HepG2 (cell line): ENCODE results near the gene RNF4. TPM values are rescaled to one million over a fixed set of nuclear protein-coding genes. Genes with fewer than 3 reads are reported as not detected.
A peak's percentile ranks its signal among the peaks of the same experiment; 100 is the strongest.

ENCODE experiments used
- ATAC-seq: fragments of 200-7000 bp; cut with Tn5 transposase; 3 replicates; pipeline ENCODE4 v1.9.1; 2020; ENCODE audit warnings: mild to moderate bottlenecking, moderate library complexity
- BruUV-seq: library from RNA; stranded (reverse); fragments of 400-500 nt; replicated peaks from 2 replicates; lab custom pipeline; 2021; lab: Mats Ljungman, UMichigan
- CTCF ChIA-PET: fragments of 300-600 bp; formaldehyde crosslinking; extraction: SDS; loops from one replicate; lab custom pipeline; 2021; ENCODE audit warnings: low total read pairs, inconsistent platforms, low intra/inter-chr PET ratio; lab: Yijun Ruan, JAX
- POLR2A ChIA-PET: fragments of 350-600 bp; sonication (Branson Sonifier 250); formaldehyde crosslinking; loops from one replicate; lab custom pipeline; 2020; ENCODE audit warnings: antibody characterized with exemption, inconsistent platforms; lab: Yijun Ruan, JAX
- DNase-seq: peaks from one replicate; pipeline ENCODE4 v3.0.0-alpha.2; 2015; ENCODE audit warnings: low spot score
- FAIRE-seq: peaks from 3 replicates; lab custom pipeline; 2011; peaks lifted over from hg19 to GRCh38; lab: Jason Lieb, UNC
- H2AFZ ChIP-seq: one replicate; pipeline ENCODE4 v1.6.1; 2011; ENCODE audit warnings: low read length, inconsistent platforms
- H3K27ac ChIP-seq: fragments of 300-600 bp; 3 replicates; pipeline ENCODE4 v1.8.0; 2011; ENCODE audit warnings: mixed run types, mild to moderate bottlenecking, mixed read lengths, low read length, inconsistent platforms; ENCODE audit not compliant: insufficient read depth; ENCODE audit errors: extremely low read length
- H3K27me3 ChIP-seq, 2 experiments: fragments of 200-600 bp in 1 of 2; 2 replicates in 1 of 2; 3 replicates in 1 of 2; pipeline versions ENCODE4 v1.6.0 to v1.8.0; 2011; ENCODE audit warnings: low read length in 2 of 2, mild to moderate bottlenecking in 2 of 2, moderate library complexity in 2 of 2, inconsistent platforms in 1 of 2; ENCODE audit not compliant: insufficient read depth in 2 of 2, control insufficient read depth in 1 of 2
- H3K36me3 ChIP-seq, 2 experiments: fragments of 200-600 bp in 1 of 2; replicated peaks in 1 of 2; 2 replicates in 1 of 2; 3 replicates in 1 of 2; pipeline versions ENCODE4 v1.5.1 to v1.8.0; 2011; ENCODE audit warnings: low read length in 2 of 2, inconsistent platforms in 1 of 2; ENCODE audit not compliant: insufficient read depth in 2 of 2, control insufficient read depth in 1 of 2
- H3K4me1 ChIP-seq: 2 replicates; pipeline ENCODE4 v1.5.1; 2012; ENCODE audit warnings: low read length, inconsistent platforms; ENCODE audit not compliant: insufficient read depth
- H3K4me2 ChIP-seq: 2 replicates; pipeline ENCODE4 v1.6.0; 2011; ENCODE audit warnings: low read depth, low read length, inconsistent platforms
- H3K4me3 ChIP-seq, 3 experiments: fragments of 200-600 bp in 1 of 3; sonication (generic), shearing (Covaris generic) in 1 of 3; replicated peaks in 1 of 3; 2 replicates each; pipeline ENCODE4 v1.5.1; 2011 to 2016; ENCODE audit warnings: low read length in 3 of 3, inconsistent platforms in 2 of 3, low read depth in 2 of 3, mild to moderate bottlenecking in 2 of 3, control low read depth in 1 of 3, mixed read lengths in 1 of 3; ENCODE audit not compliant: insufficient read depth in 1 of 3
- H3K79me2 ChIP-seq: one replicate; pipeline ENCODE4 v1.6.1; 2011; ENCODE audit warnings: low read length, inconsistent platforms; ENCODE audit not compliant: insufficient read depth
- H3K9ac ChIP-seq: 2 replicates; pipeline ENCODE4 v1.6.0; 2011; ENCODE audit warnings: mild to moderate bottlenecking, low read depth, low read length, inconsistent platforms; ENCODE audit not compliant: insufficient read depth
- H3K9me3 ChIP-seq: 2 replicates; pipeline ENCODE4 v1.5.1; 2012; ENCODE audit warnings: mild to moderate bottlenecking, low read length
- H4K20me1 ChIP-seq: 2 replicates; pipeline ENCODE4 v1.6.0; 2011; ENCODE audit warnings: inconsistent platforms, mild to moderate bottlenecking, low read length, moderate library complexity; ENCODE audit not compliant: insufficient read depth
- FOXK1 ChIP-seq: sonication (generic); formaldehyde crosslinking; IDR thresholded peaks from 2 replicates; pipeline ENCODE4 v1.4.0; 2020; ENCODE audit warnings: low read depth, missing genetic modification reagents, borderline replicate concordance
- GABPA ChIP-seq, 2 experiments: IDR thresholded peaks; 2 replicates each; pipeline ENCODE4 v1.6.1; 2011 to 2016; ENCODE audit warnings: low read depth in 2 of 2, low read length in 1 of 2, missing biosample characterization in 1 of 2, missing genetic modification characterization in 1 of 2
- GABPB1 ChIP-seq: IDR thresholded peaks from 2 replicates; pipeline ENCODE4 v1.6.1; 2016; ENCODE audit warnings: mild to moderate bottlenecking, missing genetic modification reagents, moderate library complexity, missing compliant biosample characterization
- NCOA1 ChIP-seq: sonication (generic); formaldehyde crosslinking; IDR thresholded peaks from 2 replicates; pipeline ENCODE4 v1.9.0; 2021; ENCODE audit warnings: missing genetic modification reagents
- RARA ChIP-seq: IDR thresholded peaks from 2 replicates; pipeline ENCODE4 v1.6.1; 2016; ENCODE audit warnings: missing genetic modification reagents, missing compliant biosample characterization
- ZFP82 ChIP-seq: sonication (generic); formaldehyde crosslinking; IDR thresholded peaks from 2 replicates; pipeline ENCODE4 v1.5.1; 2020; ENCODE audit warnings: mild to moderate bottlenecking, missing genetic modification reagents, borderline replicate concordance
- ZNF512 ChIP-seq: sonication (generic); formaldehyde crosslinking; IDR thresholded peaks from 2 replicates; pipeline ENCODE4 v1.4.0; 2020; ENCODE audit warnings: mild to moderate bottlenecking, missing genetic modification reagents
- ZNF687 ChIP-seq: sonication (generic); formaldehyde crosslinking; IDR thresholded peaks from 2 replicates; pipeline ENCODE4 v1.5.1; 2020; ENCODE audit warnings: mild to moderate bottlenecking, missing genetic modification reagents, moderate library complexity
- WGBS: methylation state at CpG from one replicate; pipeline ENCODE4 v1.1.6; 2017; ENCODE audit warnings: low lambda C conversion rate; 5-methylcytosine and 5-hydroxymethylcytosine counted together
- in situ Hi-C: cut with HindIII; loops from 2 replicates; pipeline ENCODE4 v1.10.0; 2017; ENCODE audit warnings: low pct_unique_long_range_greater_than_20kb; ENCODE audit not compliant: extremely low pct_ligation_motif_present
- intact Hi-C: fragments of 100-400 bp; cut with micrococcal nuclease; formaldehyde crosslinking; loops from one replicate; pipeline ENCODE4 v1.10.0; 2022; ENCODE audit not compliant: unreplicated experiment
- polyA plus RNA-seq, 8 experiments: library from polyadenylated mRNA; depleted of rRNA in 3 of 8; stranded (reverse) in 7 of 8; unstranded in 1 of 8; fragments of >200 nt; fragmentation: Illumina TruSeq in 4 of 8; extraction: Trizol in 4 of 8; gene quantifications; 2 replicates each; pipeline versions ENCODE4 v1.2.1 to v1.2.3, GENCODE V29; 2011 to 2016; ENCODE audit warnings: low read depth in 4 of 8, missing spikeins in 1 of 8, mixed read lengths in 1 of 8; ENCODE audit not compliant: insufficient read depth in 1 of 8
- total RNA-seq, 5 experiments: library from RNA; depleted of rRNA; stranded (reverse); fragments of >200 nt; fragmentation: Illumina TruSeq; extraction: Trizol; gene quantifications; 2 replicates each; pipeline ENCODE4 v1.2.3, GENCODE V29; 2016; ENCODE audit warnings: low read depth in 1 of 5

RNF4 gene
- total and polyA plus RNA-seq, 2 of the 13 experiments (the other 11 are each of a cell fraction or from before 2014, with no cell fraction given), result 38.1 to 45.1 TPM

- no peak for TF ChIP-seq ZFP82 (CRISPR knock-in tag)
- TF ChIP-seq ZNF512 (CRISPR knock-in tag), result no peak
- no peak for TF ChIP-seq NCOA1 (CRISPR knock-in tag)
Observed at GRCh38 chr4:2425386-2426068, 43.4 kb upstream of the RNF4 start (continued).

GRCh38 chr4:2426069-2426397, 42.9 kb upstream of the RNF4 start:
- Histone ChIP-seq H3K79me2 (no peaks in the 10 kb centered on the region), H3K27me3 (peaks cover 8 to 71% of the 10 kb centered on the region in 2 experiments; a peak in 4 of 5 replicates), H3K27ac (no peak overlapping the region), H3K4me1 (peaks cover 15% of the 10 kb centered on the region), H3K9ac (no peak overlapping the region)
- ATAC-seq, result peak; percentile 19; the same call in 1 of the 3 replicates
- WGBS, result no CpG with 5 or more reads among the region's 8 CpGs
- intact Hi-C loops, result no loop called here
- TF ChIP-seq RARA (peak; percentile 28; the same call in 1 of the 2 replicates), FOXK1 (no peak), ZNF687 (CRISPR knock-in tag) (peak; percentile 15; the same call in 1 of the 2 replicates), GABPA (IDR thresholded peaks at IDR 0.05; ENCODE audit: low read depth, low read length) (peak; percentile 51), GABPA (CRISPR knock-in tag; IDR thresholded peaks at IDR 0.05; ENCODE audit: low read depth) (peak; percentile 84), GABPB1 (CRISPR knock-in tag) (peak; percentile 78)
- TF ChIP-seq, all 625 proteins: peak for 4
- no peak overlapping the region; a peak in 1 of 6 replicates for H3K4me3 ChIP-seq
- DNase-seq (no peak), FAIRE-seq (no peak)
- no peaks in the 10 kb centered on the region for H3K36me3 ChIP-seq
- peak overlapping the region; percentile 27; the same call in 1 of the 2 replicates for H3K4me2 ChIP-seq
- in situ Hi-C loops, result no loop called here
- CTCF ChIA-PET, result no interaction called here
- H3K9me3 ChIP-seq, result no peaks in the 10 kb centered on the region
- H2AFZ ChIP-seq, result no peak overlapping the region
- POLR2A ChIA-PET, result no interaction called here
- BruUV-seq, result no TSS peak
- H4K20me1 ChIP-seq, result no peaks in the 10 kb centered on the region
